ENCODE data around the gene XAB2. TPM values are rescaled to one million over a fixed set of nuclear protein-coding genes. Genes with fewer than 3 reads are reported as not detected.

XAB2 gene
- total and polyA plus RNA-seq, 8 donors: 16.8 to 71.5 (median 23.8) TPM

- Histone ChIP-seq H3K4me3 (no peak overlapping the region), H3K27me3 (no peaks in the 10 kb centered on the region), H3K4me1 (peaks cover 1 to 6% (median 3%) of the 10 kb centered on the region in 3 donors), H3K36me3 (no peaks in the 10 kb centered on the region), H3K9me3 (no peaks in the 10 kb centered on the region), H3K27ac (no peak overlapping the region)
- no peak for ATAC-seq
- intact Hi-C loops (cut with DNase I): no loop called here
- DNase-seq: no peak
- no peak for TF ChIP-seq CTCF (IDR thresholded peaks at IDR 0.05)
- FAIRE-seq: no peak
- WGBS, 2 donors: 51 to 58% methylated on average over 6 of the region's 6 CpGs
Observed at GRCh38 chr19:7635670-7636069, 6.3 kb upstream of the XAB2 start.

GRCh38 chr19:7633698-7634097 lies 4.4 kb upstream of the XAB2 start, which contains the start of gene PCP2:
TSS of gene PCP2 (minus strand) at chr19:7633719. CDS start at chr19:7633457, 262 bp downstream.
- intact Hi-C loops (cut with DNase I): no loop called here
- H3K4me1 ChIP-seq: peaks cover 5 to 12% (median 8%) of the 10 kb centered on the region in 3 donors
- H3K36me3 ChIP-seq: no peaks in the 10 kb centered on the region
- H3K4me3 ChIP-seq: no peak within 1 kb of the TSS
- ATAC-seq (no peak), DNase-seq (peak in 1 of 6 donors; percentile 39), FAIRE-seq (no peak)
- no peak for TF ChIP-seq CTCF (IDR thresholded peaks at IDR 0.05)
- WGBS, 2 donors: 0 to 12% methylated on average over 1 to 2 of the region's 2 CpGs
- H3K27me3 ChIP-seq: no peaks in the 10 kb centered on the region
- no peaks in the 10 kb centered on the region for H3K9me3 ChIP-seq
- H3K27ac ChIP-seq: no peak within 1 kb of the TSS

- Histone ChIP-seq H3K4me1 (peaks cover 11 to 20% (median 16%) of the 10 kb centered on the region in 3 donors), H3K9me3 (no peaks in the 10 kb centered on the region), H3K4me3 (no peak overlapping the region), H3K36me3 (no peaks in the 10 kb centered on the region), H3K27me3 (no peaks in the 10 kb centered on the region), H3K27ac (no peak overlapping the region)
- DNase-seq (peak in 1 of 6 donors; percentile 83), FAIRE-seq (no peak), ATAC-seq (no peak)
- TF ChIP-seq CTCF (IDR thresholded peaks at IDR 0.05): no peak
- 85 to 90% methylated on average over 40 of the region's 40 CpGs for whole genome bisulfite sequencing, 2 donors
- intact Hi-C loops (cut with DNase I): no loop called here
Observed at GRCh38 chr19:7632340-7633203, 3.2 kb upstream of the XAB2 start.

- Histone ChIP-seq H3K9me3 (no peaks in the 10 kb centered on the region), H3K4me1 (peaks cover 11 to 19% (median 16%) of the 10 kb centered on the region in 3 donors), H3K4me3 (no peak overlapping the region), H3K36me3 (no peaks in the 10 kb centered on the region), H3K27ac (no peak overlapping the region), H3K27me3 (no peaks in the 10 kb centered on the region)
- FAIRE-seq: no peak
- WGBS, 2 donors: 84 to 90% methylated on average over 12 of the region's 12 CpGs
- intact Hi-C loops (cut with DNase I): no loop called here
- ATAC-seq: no peak
- TF ChIP-seq CTCF (IDR thresholded peaks at IDR 0.05): no peak
- DNase-seq: peak in 1 of 6 donors; percentile 58
Observed at GRCh38 chr19:7631577-7631976, 2.2 kb upstream of the XAB2 start.
